ENCODE measurements around the gene VRK1.

Gene VRK1

GRCh38 chr14:96920023-96920422, 122.8 kb downstream of the VRK1 start:
- DNase-seq (ENCODE audit: low read depth): no peak

GRCh38 chr14:96920820-96921219, 123.6 kb downstream of the VRK1 start:
- DNase-seq (ENCODE audit: low read depth): no peak

- no peak for DNase-seq (ENCODE audit: low read depth)
These were observed 125.8 kb downstream of the VRK1 start for GRCh38 chr14:96922986-96923385.

- DNase-seq (ENCODE audit: low read depth): no peak
These were observed 128.2 kb downstream of the VRK1 start for GRCh38 chr14:96925422-96925821.

GRCh38 chr14:96926001-96926400, 128.8 kb downstream of the VRK1 start:
- no peak for DNase-seq (ENCODE audit: low read depth)

GRCh38 chr14:96928779-96929380, 131.7 kb downstream of the VRK1 start:
- no peak for DNase-seq (ENCODE audit: low read depth)

GRCh38 chr14:96929950-96930349, 132.8 kb downstream of the VRK1 start:
- no peak for DNase-seq (ENCODE audit: low read depth)

- DNase-seq (ENCODE audit: low read depth): no peak
These were observed 133.3 kb downstream of the VRK1 start for GRCh38 chr14:96930526-96930925.
